22Rv1 (cell line): ENCODE results near the gene CENPO.
A peak's percentile ranks its signal among the peaks of the same experiment; 100 is the strongest.

Experiments
- CTCF ChIP-seq: fragments of 450-650 bp; IDR thresholded peaks from 2 replicates; pipeline ENCODE4 v1.5.1; 2017; ENCODE audit warnings: mild to moderate bottlenecking
- ZFX ChIP-seq: fragments of 450-650 bp; IDR thresholded peaks from 2 replicates; pipeline ENCODE4 v1.6.1; 2017; ENCODE audit warnings: antibody characterized with exemption, borderline replicate concordance

- TF ChIP-seq CTCF (peak; percentile 55), ZFX (no peak)
Observed at GRCh38 chr2:24792874-24793760, at the start of gene CENPO, which contains the start of gene PTRHD1.
